Measurements from ENCODE around the gene BRINP1. TPM values are rescaled to one million over a fixed set of nuclear protein-coding genes. Genes with fewer than 3 reads are reported as not detected.

BRINP1 gene
- total RNA-seq, 6 donors from 2014 or later, result 0.30 to 10.9 (median 0.72) TPM; not detected in 1

GRCh38 chr9:119313846-119314245 is 55.4 kb downstream of the BRINP1 start:
- 92 to 95% methylated on average over 4 of the region's 4 CpGs for WGBS, 2 donors
- Histone ChIP-seq H3K27ac (no peak overlapping the region), H3K4me3 (no peak overlapping the region), H3K9me3 (no peaks in the 10 kb centered on the region), H3K4me1 (no peaks in the 10 kb centered on the region), H3K36me3 (no peaks in the 10 kb centered on the region), H3K27me3 (no peaks in the 10 kb centered on the region)
- ATAC-seq (ENCODE audit: low FRiP score in 2 of 2), result no peak
- DNase-seq, result no peak
- TF ChIP-seq, protein P1, sequence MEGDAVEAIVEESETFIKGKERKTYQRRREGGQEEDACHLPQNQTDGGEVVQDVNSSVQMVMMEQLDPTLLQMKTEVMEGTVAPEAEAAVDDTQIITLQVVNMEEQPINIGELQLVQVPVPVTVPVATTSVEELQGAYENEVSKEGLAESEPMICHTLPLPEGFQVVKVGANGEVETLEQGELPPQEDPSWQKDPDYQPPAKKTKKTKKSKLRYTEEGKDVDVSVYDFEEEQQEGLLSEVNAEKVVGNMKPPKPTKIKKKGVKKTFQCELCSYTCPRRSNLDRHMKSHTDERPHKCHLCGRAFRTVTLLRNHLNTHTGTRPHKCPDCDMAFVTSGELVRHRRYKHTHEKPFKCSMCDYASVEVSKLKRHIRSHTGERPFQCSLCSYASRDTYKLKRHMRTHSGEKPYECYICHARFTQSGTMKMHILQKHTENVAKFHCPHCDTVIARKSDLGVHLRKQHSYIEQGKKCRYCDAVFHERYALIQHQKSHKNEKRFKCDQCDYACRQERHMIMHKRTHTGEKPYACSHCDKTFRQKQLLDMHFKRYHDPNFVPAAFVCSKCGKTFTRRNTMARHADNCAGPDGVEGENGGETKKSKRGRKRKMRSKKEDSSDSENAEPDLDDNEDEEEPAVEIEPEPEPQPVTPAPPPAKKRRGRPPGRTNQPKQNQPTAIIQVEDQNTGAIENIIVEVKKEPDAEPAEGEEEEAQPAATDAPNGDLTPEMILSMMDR (IDR thresholded peaks at IDR 0.05), result no peak
- TF ChIP-seq POLR2A (IDR thresholded peaks at IDR 0.05) (no peak), EP300 (IDR thresholded peaks at IDR 0.05) (no peak), POLR2AphosphoS5 (IDR thresholded peaks at IDR 0.05) (no peak)

DNA sequence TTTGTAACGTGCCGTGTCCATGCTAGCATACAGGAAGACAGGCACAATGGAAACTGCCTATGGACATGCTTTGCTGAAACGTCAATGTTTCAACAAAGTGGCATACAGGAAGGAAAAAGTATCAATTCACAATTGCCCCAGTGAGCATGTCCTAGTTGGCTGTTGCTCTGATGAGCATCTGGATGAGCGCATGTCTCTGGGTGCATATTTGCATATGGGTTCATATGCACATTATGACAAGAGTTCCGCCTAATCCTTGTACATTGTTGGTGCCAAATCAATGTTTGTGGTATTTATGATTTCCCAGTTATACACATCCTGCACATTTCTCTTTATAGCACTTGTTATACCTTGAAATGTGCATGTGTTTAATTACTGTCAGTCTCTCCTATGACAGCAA is 58.5 kb downstream of the BRINP1 start:
- Histone ChIP-seq H3K9me3 (no peaks in the 10 kb centered on the region), H3K27ac (no peak overlapping the region), H3K4me1 (no peaks in the 10 kb centered on the region), H3K4me3 (no peak overlapping the region), H3K27me3 (no peaks in the 10 kb centered on the region), H3K36me3 (no peaks in the 10 kb centered on the region)
- DNase-seq (no peak), ATAC-seq (ENCODE audit: low FRiP score in 2 of 2) (no peak)
- 49 to 61% methylated on average over 5 of the region's 5 CpGs for WGBS, 2 donors
- TF ChIP-seq EP300 (IDR thresholded peaks at IDR 0.05) (no peak), POLR2AphosphoS5 (IDR thresholded peaks at IDR 0.05) (no peak), POLR2A (IDR thresholded peaks at IDR 0.05) (no peak)
- TF ChIP-seq, protein P1 (IDR thresholded peaks at IDR 0.05), result no peak

GRCh38 chr9:119307471-119307870 is 61.8 kb downstream of the BRINP1 start:
- WGBS, 2 donors, result 85 to 86% methylated on average over 5 of the region's 5 CpGs
- H3K27me3 ChIP-seq, result no peaks in the 10 kb centered on the region
- no peak overlapping the region for H3K27ac ChIP-seq
- no peak for ATAC-seq (ENCODE audit: low FRiP score in 2 of 2)
- TF ChIP-seq POLR2A (IDR thresholded peaks at IDR 0.05) (no peak), POLR2AphosphoS5 (IDR thresholded peaks at IDR 0.05) (no peak), EP300 (IDR thresholded peaks at IDR 0.05) (no peak)
- TF ChIP-seq, protein P1 (IDR thresholded peaks at IDR 0.05), result no peak
- no peaks in the 10 kb centered on the region for H3K36me3 ChIP-seq
- H3K9me3 ChIP-seq, result no peaks in the 10 kb centered on the region
- H3K4me1 ChIP-seq, result no peaks in the 10 kb centered on the region
- H3K4me3 ChIP-seq, result no peak overlapping the region
- no peak for DNase-seq

GRCh38 chr9:119304555-119304954 is 64.7 kb downstream of the BRINP1 start:
- no peaks in the 10 kb centered on the region for H3K27me3 ChIP-seq
- ATAC-seq (ENCODE audit: low FRiP score in 2 of 2) (no peak), DNase-seq (no peak)
- WGBS, 2 donors, result 57% methylated on average over 3 of the region's 3 CpGs
- no peaks in the 10 kb centered on the region for H3K9me3 ChIP-seq
- H3K4me1 ChIP-seq, result no peaks in the 10 kb centered on the region
- H3K4me3 ChIP-seq, result no peak overlapping the region
- TF ChIP-seq, protein P1 (IDR thresholded peaks at IDR 0.05), result no peak
- no peak for TF ChIP-seq EP300 (IDR thresholded peaks at IDR 0.05)
- no peak for TF ChIP-seq POLR2A (IDR thresholded peaks at IDR 0.05)
- no peak for TF ChIP-seq POLR2AphosphoS5 (IDR thresholded peaks at IDR 0.05)
- no peak overlapping the region for H3K27ac ChIP-seq
- no peaks in the 10 kb centered on the region for H3K36me3 ChIP-seq

DNA sequence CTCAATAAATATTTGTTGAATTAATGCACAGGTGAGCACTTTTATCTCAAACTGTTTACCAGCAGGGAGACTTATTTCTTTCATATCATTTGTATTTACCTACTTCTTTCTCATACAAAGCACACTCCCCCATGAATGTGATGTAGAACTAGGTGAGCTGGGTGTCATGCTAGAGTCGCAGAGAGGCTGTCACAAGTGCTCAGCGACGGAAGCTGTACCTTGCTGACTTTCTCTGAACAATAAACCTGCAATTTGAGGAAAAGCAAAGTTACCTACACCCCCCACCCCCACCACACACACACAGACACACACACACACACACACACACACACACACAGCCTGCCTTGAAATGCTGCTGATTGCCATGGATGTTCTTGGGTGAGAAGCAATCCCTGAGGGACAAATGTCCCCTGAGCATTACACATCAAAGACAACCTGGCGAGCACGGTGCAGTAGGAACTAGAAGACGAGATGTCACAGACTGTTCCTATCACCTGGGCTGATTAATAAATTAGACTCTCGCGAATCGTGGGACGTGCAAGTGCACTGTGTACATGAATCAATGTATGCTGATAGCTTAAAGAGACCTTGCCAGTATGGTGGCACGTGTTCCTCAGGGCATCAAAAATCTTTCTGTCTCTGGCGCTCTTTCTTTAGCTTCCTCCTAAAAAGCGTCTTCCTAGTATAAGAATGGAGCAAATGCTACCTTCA is 66.1 kb downstream of the BRINP1 start:
- ATAC-seq (ENCODE audit: low FRiP score in 2 of 2) (no peak), DNase-seq (no peak)
- WGBS, 2 donors, result 76 to 82% methylated on average over 13 of the region's 13 CpGs
- TF ChIP-seq, protein P1 (IDR thresholded peaks at IDR 0.05), result no peak
- TF ChIP-seq EP300 (IDR thresholded peaks at IDR 0.05) (no peak), POLR2AphosphoS5 (IDR thresholded peaks at IDR 0.05) (no peak), POLR2A (IDR thresholded peaks at IDR 0.05) (no peak)
- Histone ChIP-seq H3K27me3 (no peaks in the 10 kb centered on the region), H3K4me3 (no peak overlapping the region), H3K27ac (no peak overlapping the region), H3K4me1 (no peaks in the 10 kb centered on the region), H3K36me3 (no peaks in the 10 kb centered on the region), H3K9me3 (no peaks in the 10 kb centered on the region)

All from upper lobe of left lung (tissue), 6 donors.